ENCODE data around the gene SH3GL1.

The SH3GL1 gene

GRCh38 chr19:4443966-4444764, 43.8 kb upstream of the SH3GL1 start:
- no peak overlapping the region for H3K4me2 ChIP-seq
- no peak overlapping the region for H3K4me3 ChIP-seq (IDR thresholded peaks at IDR 0.05; ENCODE audit: insufficient read depth, low read depth, low read length)
- H2AFZ ChIP-seq (ENCODE audit: low read depth): no peak overlapping the region
- H3K4me1 ChIP-seq (ENCODE audit: low read depth, poor library complexity, severe bottlenecking): no peaks in the 10 kb centered on the region
- no peak for TF ChIP-seq CTCF (conservative IDR thresholded peaks at IDR 0.05; ENCODE audit: low read depth, low read length)
- H3K27ac ChIP-seq: no peak overlapping the region
- H3K36me3 ChIP-seq (ENCODE audit: insufficient read depth): no peaks in the 10 kb centered on the region
- H4K20me1 ChIP-seq (ENCODE audit: insufficient read depth): 0 out of 2 replicates have a peak, but pooled peaks cover 3% of the 10 kb centered on the region
- H3K79me2 ChIP-seq (ENCODE audit: insufficient read depth, low read depth): no peaks in the 10 kb centered on the region
- H3K27me3 ChIP-seq (ENCODE audit: insufficient read depth, low read depth): no peaks in the 10 kb centered on the region
- no peak overlapping the region for H3K9ac ChIP-seq

GRCh38 chr19:4443188-4443587, 42.8 kb upstream of the SH3GL1 start:
- H4K20me1 ChIP-seq (ENCODE audit: insufficient read depth): 0 out of 2 replicates have a peak, but pooled peaks cover 5% of the 10 kb centered on the region
- no peaks in the 10 kb centered on the region for H3K36me3 ChIP-seq (ENCODE audit: insufficient read depth)

GRCh38 chr19:4442819-4443146, 42.4 kb upstream of the SH3GL1 start:
- H3K27me3 ChIP-seq (ENCODE audit: insufficient read depth, low read depth): no peaks in the 10 kb centered on the region
- H3K4me1 ChIP-seq (ENCODE audit: low read depth, poor library complexity, severe bottlenecking): no peaks in the 10 kb centered on the region
- H3K27ac ChIP-seq: no peak overlapping the region
- no peak overlapping the region for H2AFZ ChIP-seq (ENCODE audit: low read depth)
- H3K4me2 ChIP-seq: no peak overlapping the region
- H3K79me2 ChIP-seq (ENCODE audit: insufficient read depth, low read depth): no peaks in the 10 kb centered on the region
- no peak overlapping the region for H3K4me3 ChIP-seq (IDR thresholded peaks at IDR 0.05; ENCODE audit: insufficient read depth, low read depth, low read length)
- no peaks in the 10 kb centered on the region for H3K36me3 ChIP-seq (ENCODE audit: insufficient read depth)
- H3K9ac ChIP-seq: no peak overlapping the region
- H4K20me1 ChIP-seq (ENCODE audit: insufficient read depth): 0 out of 2 replicates have a peak, but pooled peaks cover 5% of the 10 kb centered on the region
- no peak for TF ChIP-seq CTCF (conservative IDR thresholded peaks at IDR 0.05; ENCODE audit: low read depth, low read length)

More at GRCh38 chr19:4443188-4443587, 42.8 kb upstream of the SH3GL1 start:
- no peak overlapping the region for H3K27ac ChIP-seq
- TF ChIP-seq CTCF (conservative IDR thresholded peaks at IDR 0.05; ENCODE audit: low read depth, low read length): no peak
- no peaks in the 10 kb centered on the region for H3K79me2 ChIP-seq (ENCODE audit: insufficient read depth, low read depth)
- H3K4me2 ChIP-seq: no peak overlapping the region
- no peak overlapping the region for H3K4me3 ChIP-seq (IDR thresholded peaks at IDR 0.05; ENCODE audit: insufficient read depth, low read depth, low read length)
- H3K4me1 ChIP-seq (ENCODE audit: low read depth, poor library complexity, severe bottlenecking): no peaks in the 10 kb centered on the region
- no peak overlapping the region for H3K9ac ChIP-seq
- H3K27me3 ChIP-seq (ENCODE audit: insufficient read depth, low read depth): no peaks in the 10 kb centered on the region
- no peak overlapping the region for H2AFZ ChIP-seq (ENCODE audit: low read depth)

GRCh38 chr19:4441994-4442818, 41.9 kb upstream of the SH3GL1 start:
- no peaks in the 10 kb centered on the region for H3K27me3 ChIP-seq (ENCODE audit: insufficient read depth, low read depth)
- H3K4me3 ChIP-seq (IDR thresholded peaks at IDR 0.05; ENCODE audit: insufficient read depth, low read depth, low read length): no peak overlapping the region
- H3K4me2 ChIP-seq: no peak overlapping the region
- H4K20me1 ChIP-seq (ENCODE audit: insufficient read depth): 0 out of 2 replicates have a peak, but pooled peaks cover 5% of the 10 kb centered on the region
- H3K36me3 ChIP-seq (ENCODE audit: insufficient read depth): no peaks in the 10 kb centered on the region
- H3K79me2 ChIP-seq (ENCODE audit: insufficient read depth, low read depth): no peaks in the 10 kb centered on the region
- no peak for TF ChIP-seq CTCF (conservative IDR thresholded peaks at IDR 0.05; ENCODE audit: low read depth, low read length)
- H3K9ac ChIP-seq: no peak overlapping the region
- no peak overlapping the region for H3K27ac ChIP-seq
- no peaks in the 10 kb centered on the region for H3K4me1 ChIP-seq (ENCODE audit: low read depth, poor library complexity, severe bottlenecking)
- no peak overlapping the region for H2AFZ ChIP-seq (ENCODE audit: low read depth)

Measured in KMS-11 (cell line).